ENCODE data around the gene SERF1B.
"Not testable (repeated sequence)": the region's sequence is repeated elsewhere in the genome, so short reads cannot be mapped to it uniquely, and the experiment has no call there.

SERF1B gene

DNA sequence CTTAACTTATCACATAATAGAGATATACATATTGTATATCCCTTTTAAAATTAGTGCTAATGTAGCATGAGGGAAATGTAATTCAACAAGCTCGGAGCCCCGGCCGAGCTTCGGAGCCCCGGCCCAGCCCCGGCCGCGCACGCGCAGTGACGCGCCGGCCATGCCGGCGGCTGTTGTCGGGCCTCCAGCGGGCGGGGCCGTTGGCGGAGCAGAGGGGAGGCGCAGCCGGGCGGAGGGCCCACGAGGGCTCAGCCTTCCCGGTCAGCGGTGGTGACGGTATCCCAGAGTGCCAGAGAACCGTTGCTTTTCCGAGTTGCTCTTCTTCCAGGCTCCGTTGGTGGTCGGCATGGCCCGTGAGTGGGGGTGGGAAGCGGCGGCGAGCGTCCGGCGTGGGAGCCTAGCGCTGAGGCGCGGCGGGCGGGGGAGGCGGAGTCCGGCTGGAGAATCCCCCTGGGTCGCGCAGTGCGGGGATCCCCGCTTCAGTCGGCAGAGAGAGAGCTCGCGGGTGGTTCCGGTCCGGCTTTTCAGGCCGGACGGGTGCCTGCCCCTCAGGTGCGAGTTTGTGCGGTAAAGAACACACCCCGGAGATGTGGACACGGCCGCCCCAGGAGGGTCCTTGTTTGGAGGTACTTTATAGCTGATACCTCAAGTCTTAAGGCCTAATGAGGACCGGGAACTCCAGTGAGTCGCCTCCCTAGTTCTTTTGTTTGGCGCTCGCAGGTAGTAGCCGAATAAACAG is at the start of gene SERF1B:
Gene SERF1B, plus strand, starts transcription at position 146 of the 739 bp plus-strand sequence. Its CDS starts 201 bp downstream, at position 347.
- DNase-seq = not testable (repeated sequence)

DNA sequence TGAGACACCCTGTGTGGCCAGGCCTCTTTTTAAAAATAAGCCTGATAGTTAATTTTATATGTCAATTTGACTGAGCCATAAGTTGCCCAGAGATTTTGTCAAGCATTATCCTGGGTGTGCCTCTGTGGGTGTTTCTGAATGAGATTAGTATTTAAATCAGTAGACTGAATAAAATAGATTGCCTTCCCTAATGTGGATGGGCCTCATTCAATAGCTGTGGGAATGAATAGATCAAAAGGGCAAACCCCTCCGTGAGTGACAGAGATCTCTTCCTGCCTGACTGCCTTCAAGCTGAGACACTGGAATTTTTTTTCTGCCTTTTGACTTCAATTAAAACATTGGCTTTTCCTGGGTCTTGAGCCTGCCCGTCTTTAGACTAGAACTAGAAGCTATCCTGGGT is 33.3 kb upstream of the SERF1B start:
- DNase-seq = not testable (repeated sequence)

DNA sequence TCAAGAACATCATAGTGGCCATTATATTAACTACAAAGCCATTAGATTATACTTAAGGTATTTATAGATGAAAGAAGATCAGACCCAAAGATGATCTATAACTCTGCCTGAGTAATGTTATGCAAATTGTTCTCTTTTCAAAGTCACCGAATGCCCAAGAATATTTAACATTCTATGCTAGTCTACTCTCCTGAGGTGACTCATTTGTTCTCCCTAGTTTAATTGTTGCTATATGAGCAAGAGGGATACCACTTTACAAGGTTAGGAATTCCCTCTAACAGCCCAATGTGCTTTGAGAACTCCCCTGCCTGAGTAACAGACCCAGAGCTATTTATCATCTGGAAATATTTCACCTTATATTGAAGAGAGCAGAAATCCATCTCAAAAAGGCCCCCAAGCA is 29.5 kb upstream of the SERF1B start:
- not testable (repeated sequence) for DNase-seq

DNA sequence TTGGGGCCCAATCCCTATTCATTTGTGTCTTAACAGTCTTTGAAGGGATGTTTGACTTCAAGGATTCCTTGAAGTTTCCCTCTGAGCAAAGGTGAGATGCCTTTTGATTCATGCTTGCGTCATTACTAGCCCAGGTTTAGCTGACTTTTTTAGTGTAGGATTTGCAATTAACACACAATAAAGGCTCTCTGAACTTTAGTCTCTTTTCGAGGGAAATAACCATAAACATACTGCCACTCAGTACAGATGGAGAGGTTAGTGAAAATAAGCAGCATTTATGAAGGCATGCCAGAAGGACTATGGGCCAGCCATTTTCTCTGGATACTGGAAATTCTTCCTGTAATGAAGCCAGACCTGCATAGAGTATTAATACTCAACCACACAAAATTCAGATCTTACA is 4.4 kb upstream of the SERF1B start:
- DNase-seq = not testable (repeated sequence)

DNA sequence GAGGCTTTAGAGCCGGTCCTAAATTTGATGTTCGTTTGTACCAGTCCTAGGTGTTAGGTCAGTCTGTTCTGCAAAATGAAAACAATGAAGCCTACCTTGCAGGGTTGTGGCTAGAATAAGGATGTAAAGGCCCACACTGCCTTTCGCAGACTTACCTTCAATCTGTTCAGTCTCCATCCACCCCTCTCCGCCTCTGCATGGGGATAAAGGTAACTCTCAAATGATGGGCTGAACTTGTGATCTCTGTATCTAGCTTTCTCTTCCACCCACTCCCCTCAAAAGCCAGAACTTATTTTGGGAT is 744 bp downstream of the SERF1B start:
- not testable (repeated sequence) for DNase-seq

DNA sequence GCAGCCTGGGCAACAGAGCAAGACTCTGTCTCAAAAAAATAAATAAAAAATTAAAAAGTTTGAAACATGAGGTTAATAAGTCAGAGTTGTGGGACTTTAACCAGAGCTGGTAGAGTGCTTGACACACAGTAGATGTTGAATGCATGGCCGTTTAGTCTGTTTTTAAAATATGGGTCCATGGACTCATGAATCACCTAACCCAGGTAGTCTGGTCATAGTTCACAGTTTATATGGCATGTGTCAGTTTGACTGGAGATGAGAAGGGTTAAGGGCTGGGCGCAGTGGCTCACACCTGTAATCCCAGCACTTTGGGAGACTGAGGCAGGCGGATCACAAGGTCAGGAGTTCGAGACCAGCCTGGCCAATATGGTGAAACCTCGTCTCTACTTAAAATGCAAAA is 6.2 kb downstream of the SERF1B start:
- not testable (repeated sequence) for DNase-seq

DNA sequence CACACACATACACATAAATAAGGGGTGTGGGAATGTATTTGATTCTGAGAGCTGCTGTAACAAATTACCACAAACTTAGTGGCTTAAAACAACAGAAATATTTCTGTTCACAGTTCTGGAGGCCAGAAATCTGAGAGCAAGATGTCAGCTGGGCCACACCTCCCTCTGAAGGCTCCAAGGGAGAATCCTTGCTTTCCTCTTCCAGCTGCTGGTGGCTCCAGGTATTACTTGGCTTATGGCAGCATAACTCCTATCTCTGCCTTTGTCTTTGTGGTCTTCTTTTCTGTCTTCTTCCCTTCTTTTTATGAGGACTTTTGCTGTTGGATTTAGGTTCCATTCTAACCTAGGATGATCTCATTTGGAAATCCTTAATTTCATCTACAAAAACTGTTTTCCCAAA is 16.4 kb downstream of the SERF1B start:
- DNase-seq = not testable (repeated sequence)

DNA sequence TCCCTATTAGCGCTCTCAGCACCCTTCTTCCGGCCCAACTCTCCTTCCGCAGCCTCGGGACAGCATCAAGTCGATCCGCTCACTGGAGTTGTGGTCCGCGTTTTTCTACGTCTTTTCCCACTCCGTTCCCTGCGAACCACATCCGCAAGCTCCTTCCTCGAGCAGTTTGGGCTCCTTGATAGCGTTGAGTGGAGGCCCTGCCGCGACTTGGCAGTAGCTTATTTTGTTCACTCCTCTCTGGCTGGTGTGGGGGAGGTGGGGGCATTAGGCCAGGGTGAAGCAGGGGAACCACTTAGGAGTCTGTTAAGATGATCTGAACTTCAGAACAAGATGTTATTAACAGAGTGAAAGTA is 24.7 kb downstream of the SERF1B start:
- not testable (repeated sequence) for DNase-seq

DNA sequence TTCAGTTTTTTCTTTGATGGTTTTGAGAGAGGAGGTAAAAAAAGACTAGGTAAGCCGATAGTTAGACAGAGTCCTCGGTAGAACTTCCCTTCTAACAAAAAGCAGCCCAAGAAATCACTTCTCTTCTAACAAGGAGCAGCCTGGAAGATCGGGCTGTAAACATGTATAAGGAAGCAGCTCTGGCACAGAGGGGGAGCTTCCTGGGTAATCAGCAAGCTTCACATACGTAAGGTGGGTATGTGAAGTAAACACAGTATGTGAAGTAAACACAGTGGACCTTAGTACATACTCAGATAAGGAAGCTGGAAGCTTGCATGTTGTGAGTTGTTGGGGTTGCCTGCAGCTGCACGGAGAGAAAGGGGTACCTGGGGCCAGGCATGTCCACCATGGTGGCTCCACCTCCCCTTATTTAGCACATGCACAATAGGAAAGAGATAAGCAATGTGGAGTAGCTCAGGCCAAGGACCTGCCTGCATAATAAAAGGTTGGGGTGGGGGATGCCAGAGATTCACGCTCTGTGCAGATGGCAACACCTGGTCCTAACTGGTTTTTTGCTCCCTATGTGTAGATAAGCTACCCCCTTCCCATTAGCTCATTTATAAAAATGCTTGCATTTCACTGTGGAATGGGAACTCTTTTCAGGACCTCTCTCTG is 31.4 kb downstream of the SERF1B start:
- DNase-seq = not testable (repeated sequence)

DNA sequence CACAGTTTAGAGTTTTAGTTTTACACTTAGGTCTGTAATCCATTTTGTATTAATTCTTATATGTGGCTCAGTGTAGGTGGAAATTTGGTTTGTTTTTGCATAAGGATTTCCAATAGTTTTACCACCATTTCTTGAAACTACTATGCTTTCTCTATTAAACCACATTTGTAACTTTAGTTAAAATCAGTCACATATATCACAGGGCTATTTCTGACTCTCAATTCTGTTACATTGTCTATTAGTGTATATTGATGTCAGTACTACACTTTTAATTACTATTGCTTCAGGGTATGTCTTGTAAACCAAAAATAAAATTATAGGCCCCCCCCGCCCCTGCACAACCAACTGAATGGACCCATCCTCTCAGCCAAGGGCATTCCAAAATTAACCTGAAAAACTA is 32.1 kb downstream of the SERF1B start:
- DNase-seq = not testable (repeated sequence)

DNA sequence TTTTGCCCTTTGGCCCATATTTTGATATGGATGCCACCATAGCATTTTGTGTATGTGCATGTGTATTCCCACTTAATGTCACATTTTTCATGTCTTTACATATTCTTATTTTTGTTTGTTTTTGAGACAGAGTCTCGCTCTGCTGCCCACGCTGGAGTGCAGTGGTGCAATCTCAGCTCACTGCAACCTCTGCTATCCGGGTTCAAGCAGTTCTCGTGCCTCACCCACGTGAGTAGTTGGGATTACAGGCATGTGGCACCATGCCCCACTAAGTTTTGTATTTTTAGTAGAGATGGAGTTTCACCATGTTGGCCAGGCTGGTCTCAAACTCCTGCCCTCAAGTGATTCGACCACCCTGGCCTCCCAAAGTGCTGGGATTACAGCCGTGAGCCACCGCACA is 52.6 kb downstream of the SERF1B start:
- DNase-seq = not testable (repeated sequence)

DNA sequence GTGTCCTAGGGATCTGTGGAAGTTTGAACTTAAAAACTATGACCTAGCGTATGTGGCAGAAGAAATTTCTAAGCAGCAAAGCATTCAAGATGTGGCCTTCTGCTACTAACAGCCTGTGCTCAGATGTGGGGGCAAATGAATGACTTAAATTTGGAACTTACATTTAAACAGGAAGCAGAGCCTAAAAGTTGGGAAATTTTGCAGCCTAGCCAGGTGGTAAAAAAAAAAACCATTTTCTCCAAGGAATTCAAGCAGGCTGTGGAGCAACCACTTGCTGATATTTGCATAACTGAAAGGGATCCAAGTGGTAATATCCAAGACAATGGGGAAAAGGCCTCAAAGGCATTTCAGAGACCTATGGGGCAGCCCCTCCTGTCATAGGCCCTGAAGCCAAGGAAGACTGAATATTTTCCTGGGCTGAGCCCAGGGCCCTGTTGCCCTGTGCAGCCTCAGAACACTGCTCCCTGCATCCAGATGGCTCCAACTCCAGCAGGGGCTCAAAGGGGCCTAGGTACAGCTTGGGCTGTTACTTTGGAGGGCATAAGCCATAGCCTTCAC is 63.9 kb downstream of the SERF1B start:
- DNase-seq = not testable (repeated sequence)

DNA sequence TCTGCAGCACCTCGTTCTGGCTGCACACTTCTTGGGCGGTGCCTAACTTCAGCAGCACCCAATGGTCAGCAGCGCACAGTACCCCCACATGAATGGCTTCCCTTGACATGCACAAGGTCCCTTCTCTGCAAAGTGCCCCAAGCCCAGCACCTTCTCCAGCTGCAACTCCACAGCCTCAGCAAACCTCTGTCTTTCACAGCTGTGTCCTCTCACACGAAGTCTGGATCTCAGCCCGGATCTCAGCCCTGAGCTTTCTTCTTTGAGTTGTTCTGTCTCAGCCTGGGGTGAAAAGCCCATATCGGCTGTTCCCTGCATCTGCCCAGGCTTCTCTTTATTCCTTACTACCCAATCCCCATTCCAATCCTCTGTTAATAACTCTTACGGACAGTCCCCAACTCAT is 66.7 kb downstream of the SERF1B start:
- not testable (repeated sequence) for DNase-seq

All from NCI-H69 (cell line).